GM23338 (cell line): ENCODE data around the gene GK.

Experiments
- CREB1 ChIP-seq: fragments of 250-450 bp; sonication (Bioruptor Pico); IDR thresholded peaks from 2 replicates; pipeline ENCODE4 v1.5.0; 2020; ENCODE audit warnings: low read depth, mild to moderate bottlenecking, moderate library complexity
- EZH2 ChIP-seq: fragments of 200-600 bp; sonication (generic); IDR thresholded peaks from one replicate; pipeline ENCODE4 v1.8.0; 2017; ENCODE audit warnings: antibody characterized with exemption, mild to moderate bottlenecking, low read depth; ENCODE audit not compliant: unreplicated experiment
- EZH2phosphoT487 ChIP-seq: fragments of 200-600 bp; sonication (generic); IDR thresholded peaks from one replicate; pipeline ENCODE4 v1.8.1; 2018; ENCODE audit warnings: antibody characterized with exemption; ENCODE audit not compliant: unreplicated experiment
- JUNB ChIP-seq: IDR thresholded peaks from one replicate; pipeline ENCODE4 v1.6.1; 2016; ENCODE audit warnings: antibody characterized with exemption; ENCODE audit not compliant: unreplicated experiment
- POLR2AphosphoS5 ChIP-seq: IDR thresholded peaks from 2 replicates; pipeline ENCODE4 v1.6.1; 2016; ENCODE audit warnings: antibody characterized with exemption, low read depth
- STAT1 ChIP-seq: IDR thresholded peaks from one replicate; pipeline ENCODE4 v1.6.1; 2016; ENCODE audit warnings: antibody characterized with exemption; ENCODE audit not compliant: unreplicated experiment
- ZNF114 ChIP-seq: fragments of 250-450 bp; sonication (Bioruptor Pico); IDR thresholded peaks from 2 replicates; pipeline ENCODE4 v1.5.0; 2020; ENCODE audit warnings: mild to moderate bottlenecking, moderate library complexity
- TF ChIP-seq, protein P1 (sequence below), 2 experiments: fragments of 200-600 bp in 1 of 2; sonication (generic) in 1 of 2; conservative IDR thresholded peaks; 2 replicates each; pipeline versions ENCODE4 v1.5.1 to v1.6.1; 2016 to 2017; ENCODE audit warnings: antibody characterized with exemption in 2 of 2, low read depth in 2 of 2, mild to moderate bottlenecking in 2 of 2, moderate library complexity in 1 of 2
- TF ChIP-seq, protein P2 (sequence below): IDR thresholded peaks from 2 replicates; pipeline ENCODE4 v1.6.1; 2016; ENCODE audit warnings: antibody characterized with exemption

GRCh38 chrX:30751497-30751896, 98.3 kb downstream of the GK start:
- TF ChIP-seq, protein P1, sequence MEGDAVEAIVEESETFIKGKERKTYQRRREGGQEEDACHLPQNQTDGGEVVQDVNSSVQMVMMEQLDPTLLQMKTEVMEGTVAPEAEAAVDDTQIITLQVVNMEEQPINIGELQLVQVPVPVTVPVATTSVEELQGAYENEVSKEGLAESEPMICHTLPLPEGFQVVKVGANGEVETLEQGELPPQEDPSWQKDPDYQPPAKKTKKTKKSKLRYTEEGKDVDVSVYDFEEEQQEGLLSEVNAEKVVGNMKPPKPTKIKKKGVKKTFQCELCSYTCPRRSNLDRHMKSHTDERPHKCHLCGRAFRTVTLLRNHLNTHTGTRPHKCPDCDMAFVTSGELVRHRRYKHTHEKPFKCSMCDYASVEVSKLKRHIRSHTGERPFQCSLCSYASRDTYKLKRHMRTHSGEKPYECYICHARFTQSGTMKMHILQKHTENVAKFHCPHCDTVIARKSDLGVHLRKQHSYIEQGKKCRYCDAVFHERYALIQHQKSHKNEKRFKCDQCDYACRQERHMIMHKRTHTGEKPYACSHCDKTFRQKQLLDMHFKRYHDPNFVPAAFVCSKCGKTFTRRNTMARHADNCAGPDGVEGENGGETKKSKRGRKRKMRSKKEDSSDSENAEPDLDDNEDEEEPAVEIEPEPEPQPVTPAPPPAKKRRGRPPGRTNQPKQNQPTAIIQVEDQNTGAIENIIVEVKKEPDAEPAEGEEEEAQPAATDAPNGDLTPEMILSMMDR (conservative IDR thresholded peaks at IDR 0.05; ENCODE audit: low read depth in 2 of 2) = no peak
- TF ChIP-seq POLR2AphosphoS5 (no peak), EZH2 (no peak), EZH2phosphoT487 (no peak), CREB1 (CRISPR knock-in tag) (no peak), STAT1 (no peak), JUNB (no peak), ZNF114 (no peak)
- TF ChIP-seq, protein P2, sequence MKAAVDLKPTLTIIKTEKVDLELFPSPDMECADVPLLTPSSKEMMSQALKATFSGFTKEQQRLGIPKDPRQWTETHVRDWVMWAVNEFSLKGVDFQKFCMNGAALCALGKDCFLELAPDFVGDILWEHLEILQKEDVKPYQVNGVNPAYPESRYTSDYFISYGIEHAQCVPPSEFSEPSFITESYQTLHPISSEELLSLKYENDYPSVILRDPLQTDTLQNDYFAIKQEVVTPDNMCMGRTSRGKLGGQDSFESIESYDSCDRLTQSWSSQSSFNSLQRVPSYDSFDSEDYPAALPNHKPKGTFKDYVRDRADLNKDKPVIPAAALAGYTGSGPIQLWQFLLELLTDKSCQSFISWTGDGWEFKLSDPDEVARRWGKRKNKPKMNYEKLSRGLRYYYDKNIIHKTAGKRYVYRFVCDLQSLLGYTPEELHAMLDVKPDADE = no peak
